Testis (tissue), 3 donors: ENCODE results near the gene CACNA1D. TPM values are rescaled to one million over a fixed set of nuclear protein-coding genes. Genes with fewer than 3 reads are reported as not detected.

Experiments used
- DNase-seq: peaks from one replicate; pipeline ENCODE4 v3.0.0-alpha.2; 2019
- H3K27ac ChIP-seq, 2 donors: fragments of 200-600 bp; sonication (generic); one replicate each; pipeline ENCODE4 v1.5.1; 2019
- H3K27me3 ChIP-seq: fragments of 200-600 bp; sonication (generic); one replicate; pipeline ENCODE4 v1.5.1; 2019
- H3K36me3 ChIP-seq: fragments of 200-600 bp; sonication (generic); one replicate; pipeline ENCODE4 v1.5.1; 2017; ENCODE audit warnings: low read depth; ENCODE audit errors: missing control alignments
- H3K4me1 ChIP-seq: fragments of 200-600 bp; sonication (generic); one replicate; pipeline ENCODE4 v1.5.1; 2019
- H3K4me3 ChIP-seq, 2 donors: fragments of 200-600 bp; sonication (generic); one replicate each; pipeline ENCODE4 v1.5.1; 2017 to 2019
- H3K9me3 ChIP-seq: fragments of 200-600 bp; sonication (generic); one replicate; pipeline ENCODE4 v1.5.1; 2017
- POLR2A ChIP-seq: fragments of 450-650 bp; IDR thresholded peaks from one replicate; pipeline ENCODE4 v1.6.1; 2017; ENCODE audit warnings: antibody characterized with exemption, mild to moderate bottlenecking, moderate library complexity
- WGBS, 2 donors: methylation state at CpG; one replicate each; pipeline ENCODE4 v1.1.5; 2018; 5-methylcytosine and 5-hydroxymethylcytosine counted together
- intact Hi-C: fragments of 100-400 bp; cut with DNase I; formaldehyde crosslinking; loops from one replicate; pipeline ENCODE4 v1.15.1; 2023; ENCODE audit warnings: low total_unique reads
- polyA plus RNA-seq: library from polyadenylated mRNA; stranded (reverse); fragments of 350-450 nt; fragmentation: Illumina TruSeq; extraction: RNeasy Lipid Tissue Mini Kit (QIAGEN cat#74804); gene quantifications from one replicate; pipeline ENCODE4 v1.2.3, GENCODE V29; 2014; ENCODE audit warnings: low read depth, low replicate concordance; ENCODE audit not compliant: insufficient read depth
- total RNA-seq, 2 donors: library from RNA; depleted of rRNA; stranded (reverse); fragments of >200 nt; gene quantifications; one replicate each; pipeline ENCODE4 v1.2.3, GENCODE V29; 2016
- TF ChIP-seq, protein P1 (sequence below), 3 experiments: fragments of 450-650 bp in 2 of 3; fragments of 200-600 bp in 1 of 3; sonication (generic) in 1 of 3; IDR thresholded peaks; one replicate each; pipeline ENCODE4 v1.5.1; 2016 to 2019; ENCODE audit warnings: antibody characterized with exemption in 3 of 3, mild to moderate bottlenecking in 2 of 3, moderate library complexity in 1 of 3

CACNA1D gene
- total and polyA plus RNA-seq, 3 donors from 2014 or later = 8.0 to 39.0 (median 37.6) TPM

DNA sequence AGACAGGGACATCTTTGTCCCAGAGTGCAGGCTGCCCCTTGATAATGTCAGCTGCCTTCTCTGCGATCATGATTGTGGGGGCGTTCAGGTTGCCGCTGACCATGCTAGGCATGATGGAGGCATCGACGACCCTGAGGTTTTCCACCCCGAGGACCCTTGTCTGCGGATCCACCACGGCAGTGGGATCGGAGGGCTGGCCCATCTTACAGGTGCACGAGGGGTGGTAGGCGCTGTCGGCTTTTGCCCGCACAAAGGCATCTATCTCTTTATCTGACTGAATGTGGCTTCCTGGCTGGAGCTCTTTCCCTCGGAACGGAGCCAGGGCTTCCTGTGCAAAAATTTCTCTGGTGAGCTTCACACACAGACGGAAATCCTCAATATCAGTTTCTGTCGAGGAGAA lies 323.4 kb downstream of the CACNA1D start:
- H3K27ac ChIP-seq = no peak overlapping the region
- intact Hi-C loops = no loop called here
- no peak for TF ChIP-seq POLR2A
- TF ChIP-seq, protein P1, sequence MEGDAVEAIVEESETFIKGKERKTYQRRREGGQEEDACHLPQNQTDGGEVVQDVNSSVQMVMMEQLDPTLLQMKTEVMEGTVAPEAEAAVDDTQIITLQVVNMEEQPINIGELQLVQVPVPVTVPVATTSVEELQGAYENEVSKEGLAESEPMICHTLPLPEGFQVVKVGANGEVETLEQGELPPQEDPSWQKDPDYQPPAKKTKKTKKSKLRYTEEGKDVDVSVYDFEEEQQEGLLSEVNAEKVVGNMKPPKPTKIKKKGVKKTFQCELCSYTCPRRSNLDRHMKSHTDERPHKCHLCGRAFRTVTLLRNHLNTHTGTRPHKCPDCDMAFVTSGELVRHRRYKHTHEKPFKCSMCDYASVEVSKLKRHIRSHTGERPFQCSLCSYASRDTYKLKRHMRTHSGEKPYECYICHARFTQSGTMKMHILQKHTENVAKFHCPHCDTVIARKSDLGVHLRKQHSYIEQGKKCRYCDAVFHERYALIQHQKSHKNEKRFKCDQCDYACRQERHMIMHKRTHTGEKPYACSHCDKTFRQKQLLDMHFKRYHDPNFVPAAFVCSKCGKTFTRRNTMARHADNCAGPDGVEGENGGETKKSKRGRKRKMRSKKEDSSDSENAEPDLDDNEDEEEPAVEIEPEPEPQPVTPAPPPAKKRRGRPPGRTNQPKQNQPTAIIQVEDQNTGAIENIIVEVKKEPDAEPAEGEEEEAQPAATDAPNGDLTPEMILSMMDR (IDR thresholded peaks at IDR 0.05) = no peak
- H3K4me1 ChIP-seq = no peaks in the 10 kb centered on the region
- no peak overlapping the region for H3K4me3 ChIP-seq
- DNase-seq = peak; percentile 7
- H3K27me3 ChIP-seq = no peaks in the 10 kb centered on the region
- H3K36me3 ChIP-seq = no peaks in the 10 kb centered on the region
- no peaks in the 10 kb centered on the region for H3K9me3 ChIP-seq
- WGBS, 2 donors = 78 to 84% methylated on average over 16 to 17 of the region's 17 CpGs

DNA sequence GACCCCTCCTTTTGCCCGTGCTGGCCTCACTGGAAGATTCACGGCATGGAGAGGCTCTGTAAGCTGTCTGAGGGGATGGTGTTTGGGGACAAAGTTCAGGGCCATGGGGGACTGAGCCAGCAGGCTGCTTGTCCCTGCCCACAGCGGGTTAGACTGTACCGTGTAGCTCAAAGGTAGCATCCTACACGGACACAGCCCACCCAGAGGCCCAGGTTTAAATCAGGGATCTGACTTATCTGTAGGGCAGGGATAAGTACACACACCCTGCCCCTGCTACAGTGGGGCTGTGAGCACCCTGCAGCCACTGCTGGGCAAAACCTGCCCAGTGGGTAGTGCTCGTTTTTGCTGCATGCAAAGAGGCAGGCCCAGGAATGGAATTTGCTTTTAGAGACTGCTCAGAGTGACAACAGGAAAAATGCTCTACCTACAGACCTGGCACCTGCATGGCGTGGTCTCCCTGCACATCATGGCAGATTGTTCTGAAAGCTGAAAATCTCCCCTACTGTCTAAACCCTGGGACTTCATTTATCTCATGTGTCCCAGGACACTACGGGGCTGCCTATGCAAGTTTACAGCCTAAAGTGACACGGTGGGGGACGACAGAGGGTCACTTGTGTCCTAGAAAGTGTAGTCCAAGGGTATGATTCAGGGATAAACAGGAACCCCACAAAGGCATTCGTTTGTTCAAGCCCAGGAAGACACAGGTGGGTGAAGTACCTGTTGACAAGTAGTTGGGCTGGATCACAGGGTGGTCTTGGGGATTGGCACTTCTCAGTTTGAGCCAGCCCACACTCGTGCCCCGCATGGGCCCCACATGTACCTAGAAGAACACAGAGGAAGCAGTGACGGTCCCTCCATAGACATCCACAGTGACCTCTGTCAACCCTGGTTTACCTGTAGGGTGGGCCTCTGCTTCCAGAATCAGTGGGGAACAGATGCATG lies 324.1 kb downstream of the CACNA1D start:
- 80 to 81% methylated on average over 12 to 14 of the region's 14 CpGs for WGBS, 2 donors
- intact Hi-C loops = no loop called here
- peak; percentile 9 for DNase-seq

DNA sequence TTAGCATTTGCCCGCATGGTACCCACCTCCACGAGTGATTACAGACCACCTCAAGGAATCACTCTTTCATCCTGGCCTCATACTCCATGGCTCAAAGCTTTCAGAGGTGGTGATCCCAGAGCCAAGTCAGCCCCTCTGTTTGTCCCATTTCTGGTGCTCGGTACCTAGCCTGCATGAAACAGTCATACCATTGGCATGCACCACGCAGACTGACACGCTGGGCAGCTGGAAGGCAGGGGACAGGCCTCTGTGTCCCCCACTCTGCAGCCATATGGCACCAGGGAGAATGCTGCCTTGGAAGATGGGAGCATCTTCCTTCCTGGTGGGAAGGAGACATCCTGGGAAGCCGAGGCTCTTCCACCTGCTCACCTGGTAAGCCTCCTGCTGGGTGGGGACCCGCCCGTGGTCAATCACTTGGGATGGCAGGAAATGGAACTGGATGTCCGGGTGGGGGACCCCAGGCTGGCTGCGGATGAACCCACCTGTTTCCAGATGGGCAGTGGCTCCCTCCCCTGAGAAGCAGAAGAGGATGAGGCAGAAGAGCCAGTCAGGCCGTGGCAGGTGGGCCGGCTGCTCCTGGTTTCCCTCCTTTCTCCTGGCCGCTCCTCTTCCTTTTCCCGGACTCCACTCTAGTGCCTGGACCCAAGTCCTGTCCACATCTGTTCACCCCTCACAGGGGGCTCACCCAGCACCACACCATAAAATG lies 324.9 kb downstream of the CACNA1D start:
- intact Hi-C loops = no loop called here
- peak; percentile 6 for DNase-seq
- Histone ChIP-seq H3K9me3 (no peaks in the 10 kb centered on the region), H3K27ac (no peak overlapping the region), H3K36me3 (no peaks in the 10 kb centered on the region), H3K4me1 (no peaks in the 10 kb centered on the region), H3K27me3 (no peaks in the 10 kb centered on the region), H3K4me3 (no peak overlapping the region)
- TF ChIP-seq, protein P1 (IDR thresholded peaks at IDR 0.05) = no peak
- no peak for TF ChIP-seq POLR2A
- WGBS, 2 donors = 84 to 93% methylated on average over 12 to 14 of the region's 14 CpGs

More for the DNA sequence above, 324.1 kb downstream of the CACNA1D start:
- Histone ChIP-seq H3K36me3 (no peaks in the 10 kb centered on the region), H3K27me3 (no peaks in the 10 kb centered on the region), H3K9me3 (no peaks in the 10 kb centered on the region), H3K4me3 (no peak overlapping the region), H3K4me1 (no peaks in the 10 kb centered on the region), H3K27ac (no peak overlapping the region)
- TF ChIP-seq, protein P1 (IDR thresholded peaks at IDR 0.05) = no peak
- no peak for TF ChIP-seq POLR2A

DNA sequence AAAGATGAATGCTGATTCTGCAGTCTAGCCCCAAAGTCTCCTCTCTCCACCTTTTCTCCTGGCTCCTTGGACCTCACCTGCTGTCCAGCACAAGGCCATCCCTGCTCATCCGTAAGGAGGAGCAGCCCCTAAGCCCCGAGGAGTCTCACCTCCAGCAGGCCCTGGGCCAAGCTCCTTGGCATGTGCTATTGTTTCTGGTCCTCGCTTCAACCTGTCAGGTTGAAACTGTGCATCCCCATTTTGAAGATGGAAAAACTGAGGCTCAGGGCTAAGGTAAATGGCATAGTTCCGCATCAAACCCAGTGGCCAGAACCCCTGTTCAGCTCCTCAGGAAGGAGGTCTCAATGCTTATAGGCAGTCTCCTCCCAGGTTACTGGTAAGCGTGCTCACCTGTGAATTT lies 325.7 kb downstream of the CACNA1D start:
- no peak for TF ChIP-seq POLR2A
- TF ChIP-seq, protein P1 (IDR thresholded peaks at IDR 0.05) = no peak
- Histone ChIP-seq H3K4me3 (no peak overlapping the region), H3K36me3 (no peaks in the 10 kb centered on the region), H3K27ac (no peak overlapping the region), H3K9me3 (no peaks in the 10 kb centered on the region), H3K27me3 (no peaks in the 10 kb centered on the region), H3K4me1 (no peaks in the 10 kb centered on the region)
- 89 to 94% methylated on average over 5 of the region's 5 CpGs for WGBS, 2 donors
- DNase-seq = peak; percentile 8
- intact Hi-C loops = no loop called here
